A549 treated with Mapracorat at 1 μM for 4 hours (cell line): ENCODE measurements around the gene NKX2-3. TPM values are rescaled to one million over a fixed set of nuclear protein-coding genes. Genes with fewer than 3 reads are reported as not detected.

Experiments used
- total RNA-seq: library from RNA; stranded (reverse); fragments of 200-300 nt; extraction: Qiagen RNA extraction; gene quantifications from 5 replicates; pipeline ENCODE4 v1.2.3, GENCODE V29; 2022

Gene NKX2-3
- total RNA-seq: 0.06 to 0.11 TPM (median 0.08 TPM) in 3 of 5 replicates, not detected in the others

DNA sequence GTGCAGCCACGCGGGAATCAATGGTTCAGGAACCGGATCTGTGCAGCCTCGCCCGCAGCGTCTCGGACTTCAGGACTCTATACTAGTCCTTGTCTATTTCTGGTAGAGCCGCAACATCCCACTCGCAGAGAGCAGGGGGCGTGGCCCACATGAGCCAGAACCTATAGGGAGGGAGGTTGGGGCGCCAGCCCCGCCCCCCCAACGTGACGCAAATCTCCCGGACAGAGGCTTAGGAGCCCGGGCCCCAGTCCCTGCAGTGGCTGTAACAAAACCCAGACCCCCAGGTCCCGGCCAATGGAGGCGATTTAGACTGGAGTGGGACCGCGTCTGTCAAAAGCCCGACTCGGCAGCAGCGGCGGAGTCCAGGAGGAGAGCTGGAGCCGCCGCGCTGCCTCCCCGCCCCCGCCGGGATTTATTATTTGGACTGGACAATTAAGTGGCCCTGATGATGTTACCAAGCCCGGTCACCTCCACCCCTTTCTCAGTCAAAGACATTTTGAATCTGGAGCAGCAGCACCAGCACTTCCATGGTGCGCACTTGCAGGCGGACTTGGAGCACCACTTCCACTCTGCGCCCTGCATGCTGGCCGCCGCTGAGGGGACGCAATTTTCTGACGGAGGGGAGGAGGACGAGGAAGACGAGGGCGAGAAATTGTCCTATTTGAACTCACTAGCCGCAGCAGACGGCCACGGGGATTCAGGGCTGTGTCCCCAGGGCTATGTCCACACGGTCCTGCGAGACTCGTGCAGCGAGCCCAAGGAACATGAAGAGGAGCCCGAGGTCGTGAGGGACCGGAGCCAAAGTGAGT lies at the start of gene NKX2-3:
Gene NKX2-3, plus strand, starts transcription at position 256 of the 809 bp plus-strand sequence. Its CDS starts 190 bp downstream, at position 446.

Other genes with a start within 250 kb of the NKX2-3 start
- 20.7 to 28.4 TPM (median 25.0 TPM) in 5 replicates for gene CNNM1, start 203.6 kb upstream of the NKX2-3 start, total RNA-seq
- 27.0 to 35.0 TPM (median 33.1 TPM) in 5 replicates for gene GOT1, start 102.3 kb upstream of the NKX2-3 start, total RNA-seq
- 24.4 to 33.3 TPM (median 25.9 TPM) in 5 replicates for gene SLC25A28, start 87.5 kb downstream of the NKX2-3 start, total RNA-seq
- 8.9 to 12.6 TPM (median 10.9 TPM) in 5 replicates for gene ENTPD7, start 126.6 kb downstream of the NKX2-3 start, total RNA-seq
- gene COX15, start 199.2 kb downstream of the NKX2-3 start, total RNA-seq: 26.3 to 31.5 TPM (median 29.1 TPM) in 5 replicates
- gene CUTC, start 199.3 kb downstream of the NKX2-3 start, total RNA-seq: 31.5 to 33.4 TPM (median 32.0 TPM) in 5 replicates
- gene ABCC2, start 249.7 kb downstream of the NKX2-3 start, total RNA-seq: 119 to 142 TPM (median 123 TPM) in 5 replicates